ENCODE measurements around the gene ATG4B.

The ATG4B gene

GRCh38 chr2:241668354-241668753, 30.9 kb downstream of the ATG4B start:
- DNase-seq: no peak

- DNase-seq: no peak
Observed at GRCh38 chr2:241668839-241669238, 31.3 kb downstream of the ATG4B start.

- no peak for DNase-seq
Observed at GRCh38 chr2:241670333-241671110, 33.0 kb downstream of the ATG4B start.

- DNase-seq: no peak
Observed at GRCh38 chr2:241671457-241672240, 34.2 kb downstream of the ATG4B start.

GRCh38 chr2:241672243-241673188, 35.0 kb downstream of the ATG4B start:
- no peak for DNase-seq

- DNase-seq: no peak
Observed at GRCh38 chr2:241673189-241673663, 35.7 kb downstream of the ATG4B start.

- peak; percentile 81 for DNase-seq
Observed at GRCh38 chr2:241673797-241674725, 36.6 kb downstream of the ATG4B start.

- no peak for DNase-seq
Observed at GRCh38 chr2:241675885-241676284, 38.4 kb downstream of the ATG4B start.

- no peak for DNase-seq
Observed at GRCh38 chr2:241676665-241677064, 39.2 kb downstream of the ATG4B start.

GRCh38 chr2:241677392-241677791, 39.9 kb downstream of the ATG4B start:
- no peak for DNase-seq

- DNase-seq: no peak
Observed at GRCh38 chr2:241678307-241678706, 40.8 kb downstream of the ATG4B start.

GRCh38 chr2:241678784-241679540, 41.5 kb downstream of the ATG4B start:
- no peak for DNase-seq

- no peak for DNase-seq
Observed at GRCh38 chr2:241680044-241680443, 42.6 kb downstream of the ATG4B start.

- DNase-seq: no peak
Observed at GRCh38 chr2:241680827-241681599, 43.5 kb downstream of the ATG4B start.

- no peak for DNase-seq
Observed at GRCh38 chr2:241686324-241686649, 48.8 kb downstream of the ATG4B start.

- DNase-seq: peak; percentile 97
Observed at GRCh38 chr2:241686650-241687425, 49.3 kb downstream of the ATG4B start, which contains the start of gene DTYMK. TSS of gene DTYMK (minus strand) at chr2:241686815. CDS start at chr2:241686783, 32 bp downstream.

- no peak for DNase-seq
Observed at GRCh38 chr2:241689306-241689705, 51.8 kb downstream of the ATG4B start.

GRCh38 chr2:241690202-241690717, 52.8 kb downstream of the ATG4B start:
- no peak for DNase-seq

GRCh38 chr2:241692448-241692847, 55.0 kb downstream of the ATG4B start:
- no peak for DNase-seq
